ENCODE measurements around the gene AVPR1A. TPM values are rescaled to one million over a fixed set of nuclear protein-coding genes. Genes with fewer than 3 reads are reported as not detected.
A peak's percentile ranks its signal among the peaks of the same experiment; 100 is the strongest.

Gene AVPR1A
- total and polyA plus RNA-seq, 10 of the 15 experiments (the other 5 are each of a cell fraction or from before 2014, with no cell fraction given), result 0.04 to 0.10 TPM; not detected in 8

DNA sequence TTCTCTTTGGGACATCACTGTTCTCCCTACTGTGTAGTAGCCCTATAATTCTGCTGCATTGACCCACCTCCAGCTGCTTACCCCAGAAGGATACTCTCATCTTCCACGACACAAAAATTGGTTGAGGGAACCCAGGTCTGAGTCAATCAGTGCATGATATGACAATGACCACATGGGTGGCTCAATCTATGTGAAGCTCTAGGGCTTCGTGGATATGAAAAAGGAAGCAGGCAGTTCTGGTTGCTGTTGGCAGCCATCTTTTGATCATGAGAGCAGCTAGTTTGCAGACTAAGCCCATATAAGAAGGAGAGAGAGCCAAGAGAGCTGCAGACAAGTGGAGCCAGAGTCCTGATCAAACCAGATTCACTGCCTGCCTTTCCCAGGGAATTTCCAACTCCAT lies 57.9 kb downstream of the AVPR1A start:
- WGBS (ENCODE audit: insufficient coverage, insufficient replicate concordance, low lambda C conversion rate, missing lambda C conversion rate), result 2% methylated on average over 2 of the region's 2 CpGs
- POLR2A ChIA-PET, result no interaction called here

More for the DNA sequence above, 57.9 kb downstream of the AVPR1A start:
- no peak for FAIRE-seq
- ChIA-PET CTCF (interaction anchor here (1.2 kb wide), 1 partner anchor 9 kb away, joined by 4 read pairs; no protein-coding TSS in a partner anchor), RAD21 (ENCODE audit: unreplicated experiment) (no interaction called here), SMC1A (ENCODE audit: uncharacterized antibody, unreplicated experiment) (no interaction called here)
- in situ Hi-C loops (cut with MboI) (no loop called here), intact Hi-C loops (cut with micrococcal nuclease; ENCODE audit: unreplicated experiment) (no loop called here)
- peak; percentile 26; the same call in 2 of the 3 replicates for ATAC-seq
- Histone ChIP-seq H3K27me3 (replicated peaks in 1 of 2; ENCODE audit: control insufficient read depth in 2 of 2, insufficient read depth in 2 of 2, low read length in 1 of 2) (no peaks in the 10 kb centered on the region), H2AFZ (ENCODE audit: control insufficient read depth, low read depth, low read length) (no peak overlapping the region), H3K4me3 (no peak overlapping the region), H3K9me3 (replicated peaks; ENCODE audit: control insufficient read depth, insufficient read depth, low read length) (no peaks in the 10 kb centered on the region), H3K4me2 (ENCODE audit: control insufficient read depth, insufficient read depth) (no peak overlapping the region), H4K20me1 (ENCODE audit: control insufficient read depth, insufficient read depth) (no peaks in the 10 kb centered on the region), H3K9ac (ENCODE audit: control insufficient read depth, insufficient read depth, low read length) (no peak overlapping the region), H3K36me3 (ENCODE audit: control insufficient read depth in 2 of 2, insufficient read depth in 2 of 2, low read length in 1 of 2) (no peaks in the 10 kb centered on the region), H3K79me2 (ENCODE audit: control insufficient read depth, insufficient read depth, low read length) (no peaks in the 10 kb centered on the region), H3K27ac (ENCODE audit: control insufficient read depth, insufficient read depth) (no peak overlapping the region), H3K4me1 (ENCODE audit: control insufficient read depth, insufficient read depth, low read length) (no peaks in the 10 kb centered on the region)
- no peak for DNase-seq (ENCODE audit: low read depth, low spot score)
- BruUV-seq (replicated peaks), result no TSS peak
- TF ChIP-seq JUNB (IDR thresholded peaks at IDR 0.05), result no peak
- TF ChIP-seq SMC3 (IDR thresholded peaks at IDR 0.05; ENCODE audit: borderline replicate concordance, low read length), result no peak
- no peak for TF ChIP-seq RBBP5 (conservative IDR thresholded peaks at IDR 0.05)
- TF ChIP-seq SPI1 (IDR thresholded peaks at IDR 0.05; ENCODE audit: borderline replicate concordance, insufficient read depth, low read depth, low read length), result no peak
- no peak for TF ChIP-seq GATAD2B (conservative IDR thresholded peaks at IDR 0.05; ENCODE audit: low read depth)
- no peak for TF ChIP-seq CBX3 (IDR thresholded peaks at IDR 0.05; ENCODE audit: borderline replicate concordance, low read depth)
- TF ChIP-seq POLR2A (IDR thresholded peaks at IDR 0.05; ENCODE audit: low read depth, low read length), result no peak
- no peak for TF ChIP-seq HDGF (IDR thresholded peaks at IDR 0.05)
- TF ChIP-seq MXI1 (IDR thresholded peaks at IDR 0.05; ENCODE audit: low read depth, low read length), result no peak
- TF ChIP-seq CHD2 (IDR thresholded peaks at IDR 0.05; ENCODE audit: borderline replicate concordance, low read depth, low read length), result no peak
- TF ChIP-seq HDAC6 (IDR thresholded peaks at IDR 0.05; ENCODE audit: unreplicated experiment), result no peak
- no peak for TF ChIP-seq BCL11A (IDR thresholded peaks at IDR 0.05; ENCODE audit: low read depth, low read length)
- TF ChIP-seq HCFC1 (IDR thresholded peaks at IDR 0.05; ENCODE audit: low read length), result no peak

Other genes with a start within 250 kb of the AVPR1A start
- gene PPM1H, start 216.1 kb downstream of the AVPR1A start, total RNA-seq (2014; rRNA removed), result 0.51 and 0.54 TPM in 2 replicates
- 0.37 and 0.67 TPM in 2 replicates for gene PPM1H, start 216.1 kb downstream of the AVPR1A start, total RNA-seq (2014; rRNA removed; fragmentation: Illumina TruSeq; extraction: Trizol)
- gene PPM1H, start 216.1 kb downstream of the AVPR1A start, total RNA-seq (2021), result 0.45 and 0.56 TPM in 2 replicates
- 0.14 and 0.23 TPM in 2 replicates for gene PPM1H, start 216.1 kb downstream of the AVPR1A start, polyA plus RNA-seq (2011; rRNA removed)
- gene PPM1H, start 216.1 kb downstream of the AVPR1A start, polyA plus RNA-seq (2014; fragmentation: Illumina TruSeq; extraction: Trizol), result 0.50 and 0.74 TPM in 2 replicates
- gene PPM1H, start 216.1 kb downstream of the AVPR1A start, polyA plus RNA-seq (2014; fragmentation: Nextera tagmentation; extraction: Ambion mirVana), result under 1 TPM; 0.11 to 0.27 TPM
- gene PPM1H, start 216.1 kb downstream of the AVPR1A start, polyA plus RNA-seq (2014; rRNA removed), result 0.42 and 0.49 TPM in 2 replicates
- under 1 TPM; 0.19 to 0.83 TPM for gene PPM1H, start 216.1 kb downstream of the AVPR1A start, polyA plus RNA-seq (2016; fragmentation: Nextera tagmentation; extraction: Ambion mirVana)